Stimulated activated naive CD8-positive, alpha-beta T cell treated with anti-CD3 and anti-CD28 coated beads, Interleukin-15, Interleukin-2, amounts not matched to agents 100 ng/mL and 50 ng/mL, for 24 hours (primary cell): ENCODE data around the gene F13A1.

ENCODE experiments used
- H3K27ac Mint-ChIP-seq: one replicate; pipeline ENCODE4 v1.8.0; 2021; ENCODE audit warnings: mild to moderate bottlenecking, mixed read lengths
- H3K27me3 Mint-ChIP-seq: one replicate; pipeline ENCODE4 v1.8.0; 2021; ENCODE audit warnings: mixed read lengths
- H3K36me3 Mint-ChIP-seq: one replicate; pipeline ENCODE4 v1.8.0; 2021; ENCODE audit warnings: low read depth, mixed read lengths
- H3K4me1 Mint-ChIP-seq: one replicate; pipeline ENCODE4 v1.8.0; 2021; ENCODE audit warnings: low read depth, mixed read lengths
- H3K4me3 Mint-ChIP-seq: one replicate; pipeline ENCODE4 v1.8.0; 2021; ENCODE audit warnings: mild to moderate bottlenecking, mixed read lengths
- H3K9me3 Mint-ChIP-seq: one replicate; pipeline ENCODE4 v1.8.0; 2021; ENCODE audit warnings: mixed read lengths

F13A1 gene

GRCh38 chr6:6166064-6166463, 154.4 kb downstream of the F13A1 start:
- peaks cover 3% of the 10 kb centered on the region for H3K27me3 Mint-ChIP-seq
- no peak overlapping the region for H3K27ac Mint-ChIP-seq
- H3K4me1 Mint-ChIP-seq: no peaks in the 10 kb centered on the region
- no peak overlapping the region for H3K4me3 Mint-ChIP-seq
- no peaks in the 10 kb centered on the region for H3K9me3 Mint-ChIP-seq
- no peaks in the 10 kb centered on the region for H3K36me3 Mint-ChIP-seq

- no peak overlapping the region for H3K4me3 Mint-ChIP-seq
- H3K36me3 Mint-ChIP-seq: no peaks in the 10 kb centered on the region
- H3K9me3 Mint-ChIP-seq: no peaks in the 10 kb centered on the region
Observed at GRCh38 chr6:6164367-6164766, 156.1 kb downstream of the F13A1 start.

GRCh38 chr6:6154335-6154734, 166.1 kb downstream of the F13A1 start:
- H3K27ac Mint-ChIP-seq: no peak overlapping the region

More at GRCh38 chr6:6164367-6164766, 156.1 kb downstream of the F13A1 start:
- peaks cover 3% of the 10 kb centered on the region for H3K27me3 Mint-ChIP-seq
- H3K4me1 Mint-ChIP-seq: no peaks in the 10 kb centered on the region
- H3K27ac Mint-ChIP-seq: no peak overlapping the region

GRCh38 chr6:6152060-6152459, 168.4 kb downstream of the F13A1 start:
- peaks cover 26% of the 10 kb centered on the region for H3K27me3 Mint-ChIP-seq
- no peak overlapping the region for H3K27ac Mint-ChIP-seq
- no peaks in the 10 kb centered on the region for H3K9me3 Mint-ChIP-seq
- H3K4me3 Mint-ChIP-seq: no peak overlapping the region
- no peaks in the 10 kb centered on the region for H3K4me1 Mint-ChIP-seq
- H3K36me3 Mint-ChIP-seq: no peaks in the 10 kb centered on the region

More at GRCh38 chr6:6154335-6154734, 166.1 kb downstream of the F13A1 start:
- Mint-ChIP-seq H3K4me1 (no peaks in the 10 kb centered on the region), H3K4me3 (no peak overlapping the region), H3K36me3 (no peaks in the 10 kb centered on the region), H3K9me3 (no peaks in the 10 kb centered on the region), H3K27me3 (peaks cover 22% of the 10 kb centered on the region)

- Mint-ChIP-seq H3K9me3 (no peaks in the 10 kb centered on the region), H3K4me3 (no peak overlapping the region), H3K27me3 (peaks cover 20% of the 10 kb centered on the region), H3K27ac (no peak overlapping the region), H3K36me3 (no peaks in the 10 kb centered on the region), H3K4me1 (no peaks in the 10 kb centered on the region)
Observed at GRCh38 chr6:6148192-6148815, 172.2 kb downstream of the F13A1 start.

- Mint-ChIP-seq H3K27me3 (peaks cover 7% of the 10 kb centered on the region), H3K36me3 (no peaks in the 10 kb centered on the region), H3K27ac (no peak overlapping the region), H3K9me3 (no peaks in the 10 kb centered on the region), H3K4me3 (no peak overlapping the region), H3K4me1 (no peaks in the 10 kb centered on the region)
Observed at GRCh38 chr6:6131492-6132109, 188.9 kb downstream of the F13A1 start.

- H3K4me1 Mint-ChIP-seq: no peaks in the 10 kb centered on the region
- peaks cover 4% of the 10 kb centered on the region for H3K36me3 Mint-ChIP-seq
- H3K27ac Mint-ChIP-seq: no peak overlapping the region
- H3K9me3 Mint-ChIP-seq: peaks cover 22% of the 10 kb centered on the region
- peaks cover 17% of the 10 kb centered on the region for H3K27me3 Mint-ChIP-seq
- no peak overlapping the region for H3K4me3 Mint-ChIP-seq
Observed at GRCh38 chr6:6125495-6125894, 195.0 kb downstream of the F13A1 start.

GRCh38 chr6:6123803-6124202, 196.7 kb downstream of the F13A1 start:
- Mint-ChIP-seq H3K4me1 (no peaks in the 10 kb centered on the region), H3K9me3 (peaks cover 26% of the 10 kb centered on the region), H3K4me3 (no peak overlapping the region), H3K27ac (no peak overlapping the region), H3K36me3 (peaks cover 4% of the 10 kb centered on the region), H3K27me3 (peaks cover 23% of the 10 kb centered on the region)

GRCh38 chr6:6121943-6122342, 198.5 kb downstream of the F13A1 start:
- Mint-ChIP-seq H3K9me3 (peaks cover 33% of the 10 kb centered on the region), H3K27me3 (peaks cover 37% of the 10 kb centered on the region), H3K4me1 (no peaks in the 10 kb centered on the region), H3K36me3 (peaks cover 4% of the 10 kb centered on the region), H3K4me3 (no peak overlapping the region), H3K27ac (no peak overlapping the region)

GRCh38 chr6:6105472-6106036, 214.9 kb downstream of the F13A1 start:
- H3K27ac Mint-ChIP-seq: no peak overlapping the region
- no peaks in the 10 kb centered on the region for H3K36me3 Mint-ChIP-seq
- H3K9me3 Mint-ChIP-seq: peaks cover 15% of the 10 kb centered on the region
- H3K4me1 Mint-ChIP-seq: no peaks in the 10 kb centered on the region
- no peak overlapping the region for H3K4me3 Mint-ChIP-seq
- H3K27me3 Mint-ChIP-seq: peaks cover 55% of the 10 kb centered on the region
